Esophagus squamous epithelium (tissue), 4 donors: Measurements from ENCODE around the gene RAB11FIP5.

Experiments
- CTCF ChIP-seq, 6 experiments: fragments of 450-650 bp in 4 of 6; fragments of 200-600 bp in 2 of 6; sonication (generic) in 2 of 6; IDR thresholded peaks; one replicate each; pipeline ENCODE4 v1.5.1; 2016 to 2019; ENCODE audit warnings: antibody characterized with exemption in 6 of 6, mild to moderate bottlenecking in 4 of 6, moderate library complexity in 4 of 6
- POLR2A ChIP-seq, 4 donors: fragments of 450-650 bp; IDR thresholded peaks; one replicate each; pipeline ENCODE4 v1.6.1; 2017; ENCODE audit warnings: antibody characterized with exemption in 4 of 4, mild to moderate bottlenecking in 4 of 4, moderate library complexity in 3 of 4

- TF ChIP-seq CTCF (IDR thresholded peaks at IDR 0.05) = no peak
- no peak for TF ChIP-seq POLR2A (IDR thresholded peaks at IDR 0.05)
Measured at GRCh38 chr2:73100956-73101355, 11.8 kb downstream of the RAB11FIP5 start.
